ENCODE results near the gene RBX1.

Gene RBX1

DNA sequence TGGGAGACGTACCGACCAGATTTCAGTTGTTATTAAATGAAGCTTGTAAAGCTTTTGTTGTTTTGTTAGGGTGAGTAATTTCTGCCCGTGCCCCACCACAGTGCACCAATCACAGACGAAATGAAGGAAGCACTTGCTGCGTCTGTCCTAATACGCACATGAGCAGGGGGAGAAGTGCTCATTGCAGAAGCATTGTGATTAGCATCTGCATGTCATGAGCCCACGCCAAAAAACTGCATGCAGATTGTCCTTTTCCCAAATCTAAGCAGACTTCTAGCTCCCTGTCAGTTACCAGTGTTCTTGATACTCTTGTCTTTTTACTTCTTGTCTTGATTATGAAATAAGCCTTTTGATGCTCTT, 15.5 kb downstream of the RBX1 start:
- in situ Hi-C loops (cut with HindIII; ENCODE audit: low sequenced_read_pairs), result no loop called here
- TF ChIP-seq, protein P1, sequence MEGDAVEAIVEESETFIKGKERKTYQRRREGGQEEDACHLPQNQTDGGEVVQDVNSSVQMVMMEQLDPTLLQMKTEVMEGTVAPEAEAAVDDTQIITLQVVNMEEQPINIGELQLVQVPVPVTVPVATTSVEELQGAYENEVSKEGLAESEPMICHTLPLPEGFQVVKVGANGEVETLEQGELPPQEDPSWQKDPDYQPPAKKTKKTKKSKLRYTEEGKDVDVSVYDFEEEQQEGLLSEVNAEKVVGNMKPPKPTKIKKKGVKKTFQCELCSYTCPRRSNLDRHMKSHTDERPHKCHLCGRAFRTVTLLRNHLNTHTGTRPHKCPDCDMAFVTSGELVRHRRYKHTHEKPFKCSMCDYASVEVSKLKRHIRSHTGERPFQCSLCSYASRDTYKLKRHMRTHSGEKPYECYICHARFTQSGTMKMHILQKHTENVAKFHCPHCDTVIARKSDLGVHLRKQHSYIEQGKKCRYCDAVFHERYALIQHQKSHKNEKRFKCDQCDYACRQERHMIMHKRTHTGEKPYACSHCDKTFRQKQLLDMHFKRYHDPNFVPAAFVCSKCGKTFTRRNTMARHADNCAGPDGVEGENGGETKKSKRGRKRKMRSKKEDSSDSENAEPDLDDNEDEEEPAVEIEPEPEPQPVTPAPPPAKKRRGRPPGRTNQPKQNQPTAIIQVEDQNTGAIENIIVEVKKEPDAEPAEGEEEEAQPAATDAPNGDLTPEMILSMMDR (IDR thresholded peaks at IDR 0.05; ENCODE audit: low read depth, low read length, missing control alignments), result no peak
- DNase-seq (ENCODE audit: low read depth), result no peak
- H3K4me3 ChIP-seq (ENCODE audit: low read depth, low read length), result no peak overlapping the region

DNA sequence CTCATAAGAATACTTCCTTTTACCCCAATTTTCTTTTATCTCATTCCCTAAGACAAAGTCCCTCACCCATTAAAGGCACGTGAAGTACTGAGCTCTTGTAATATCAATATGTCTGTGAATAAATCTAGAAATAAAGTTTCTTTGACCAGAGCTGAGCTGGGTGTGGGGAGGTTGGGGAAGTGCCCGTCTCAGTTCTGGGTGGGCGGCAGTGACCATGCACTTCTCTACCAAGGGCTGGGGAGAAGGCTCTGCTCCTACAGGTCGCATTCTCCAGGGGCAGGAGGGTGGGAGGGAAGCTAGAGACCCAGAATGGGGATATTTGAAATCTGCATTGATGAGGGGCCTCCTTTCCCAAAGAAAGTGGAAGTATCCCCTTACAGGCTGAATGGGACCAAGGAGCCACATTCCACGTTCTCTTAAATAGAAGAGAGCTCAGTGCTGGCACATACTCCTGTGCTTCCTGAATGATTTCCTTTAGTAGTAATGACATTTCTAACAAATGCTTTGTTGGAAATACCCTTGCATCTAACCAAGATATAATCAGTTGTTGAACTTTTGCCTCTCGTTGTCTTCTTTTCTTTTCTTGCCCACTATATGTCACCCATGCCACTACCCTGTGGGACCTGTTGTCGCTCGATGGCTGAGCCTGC, 16.1 kb downstream of the RBX1 start:
- H3K4me3 ChIP-seq (ENCODE audit: low read depth, low read length), result no peak overlapping the region
- in situ Hi-C loops (cut with HindIII; ENCODE audit: low sequenced_read_pairs), result no loop called here
- TF ChIP-seq, protein P1 (IDR thresholded peaks at IDR 0.05; ENCODE audit: low read depth, low read length, missing control alignments), result no peak
- no peak for DNase-seq (ENCODE audit: low read depth)

DNA sequence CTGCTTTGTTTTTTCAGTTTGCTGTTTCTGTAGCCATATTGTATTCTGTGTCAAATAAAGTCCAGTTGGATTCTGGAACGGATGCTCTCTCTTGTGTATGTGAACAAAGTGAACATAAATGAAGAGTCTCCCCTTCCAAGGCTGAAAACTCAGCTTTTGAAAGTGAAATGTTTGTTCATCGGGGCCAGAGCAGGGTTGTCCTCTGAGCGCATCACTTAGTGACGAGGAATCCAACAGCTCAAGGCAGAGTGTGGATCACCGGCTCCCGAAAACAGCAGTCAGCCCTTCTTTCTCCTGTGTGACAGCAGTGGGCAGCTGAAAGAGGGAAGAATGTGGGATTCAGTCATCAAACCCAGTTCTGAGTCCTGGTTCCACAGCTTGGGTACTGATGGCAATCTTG, 21.4 kb downstream of the RBX1 start:
- no peak overlapping the region for H3K4me3 ChIP-seq (ENCODE audit: low read depth, low read length)
- TF ChIP-seq, protein P1 (IDR thresholded peaks at IDR 0.05; ENCODE audit: low read depth, low read length, missing control alignments), result no peak
- no peak for DNase-seq (ENCODE audit: low read depth)
- in situ Hi-C loops (cut with HindIII; ENCODE audit: low sequenced_read_pairs), result no loop called here

DNA sequence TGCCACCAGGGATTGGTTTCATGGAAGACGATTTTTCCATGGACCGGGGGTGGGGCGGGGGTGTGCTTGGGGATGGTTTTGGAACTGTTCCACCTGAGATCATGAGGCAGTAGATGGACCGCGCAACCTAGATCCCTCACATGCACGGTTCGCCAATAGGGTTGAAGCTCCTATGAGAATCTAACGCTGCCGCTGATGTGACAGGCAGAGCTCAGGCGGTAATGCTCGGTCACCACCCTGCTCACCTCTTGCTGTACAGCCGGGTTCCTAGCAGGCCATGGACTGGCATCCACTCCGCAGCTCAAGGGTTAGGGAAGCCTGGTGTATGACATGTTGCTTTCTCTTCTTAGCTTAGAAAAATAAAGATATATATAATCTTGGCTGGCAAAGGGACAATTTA, 22.0 kb downstream of the RBX1 start:
- in situ Hi-C loops (cut with HindIII; ENCODE audit: low sequenced_read_pairs), result no loop called here
- TF ChIP-seq, protein P1 (IDR thresholded peaks at IDR 0.05; ENCODE audit: low read depth, low read length, missing control alignments), result no peak
- DNase-seq (ENCODE audit: low read depth), result no peak
- H3K4me3 ChIP-seq (ENCODE audit: low read depth, low read length), result no peak overlapping the region

DNA sequence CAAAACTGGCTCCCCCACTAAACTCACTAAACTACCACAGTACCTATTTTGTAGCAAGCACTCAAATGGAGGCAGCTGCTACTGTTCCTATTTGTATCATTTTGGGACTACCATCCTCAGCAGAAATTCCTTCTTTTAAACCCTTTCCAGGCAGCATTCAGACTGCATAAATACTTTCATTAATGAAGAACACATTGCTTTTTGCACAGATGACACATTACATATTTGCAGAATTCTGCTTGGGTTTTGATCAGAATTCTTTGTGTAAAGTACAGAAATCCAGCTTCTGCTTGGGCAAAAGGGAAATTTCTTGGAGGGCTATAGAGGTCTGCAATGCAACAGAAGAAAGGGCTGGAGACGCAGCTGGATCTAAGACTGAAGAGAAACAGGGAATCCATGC, 24.2 kb downstream of the RBX1 start:
- no peak for DNase-seq (ENCODE audit: low read depth)
- in situ Hi-C loops (cut with HindIII; ENCODE audit: low sequenced_read_pairs), result no loop called here
- no peak overlapping the region for H3K4me3 ChIP-seq (ENCODE audit: low read depth, low read length)
- TF ChIP-seq, protein P1 (IDR thresholded peaks at IDR 0.05; ENCODE audit: low read depth, low read length, missing control alignments), result no peak

DNA sequence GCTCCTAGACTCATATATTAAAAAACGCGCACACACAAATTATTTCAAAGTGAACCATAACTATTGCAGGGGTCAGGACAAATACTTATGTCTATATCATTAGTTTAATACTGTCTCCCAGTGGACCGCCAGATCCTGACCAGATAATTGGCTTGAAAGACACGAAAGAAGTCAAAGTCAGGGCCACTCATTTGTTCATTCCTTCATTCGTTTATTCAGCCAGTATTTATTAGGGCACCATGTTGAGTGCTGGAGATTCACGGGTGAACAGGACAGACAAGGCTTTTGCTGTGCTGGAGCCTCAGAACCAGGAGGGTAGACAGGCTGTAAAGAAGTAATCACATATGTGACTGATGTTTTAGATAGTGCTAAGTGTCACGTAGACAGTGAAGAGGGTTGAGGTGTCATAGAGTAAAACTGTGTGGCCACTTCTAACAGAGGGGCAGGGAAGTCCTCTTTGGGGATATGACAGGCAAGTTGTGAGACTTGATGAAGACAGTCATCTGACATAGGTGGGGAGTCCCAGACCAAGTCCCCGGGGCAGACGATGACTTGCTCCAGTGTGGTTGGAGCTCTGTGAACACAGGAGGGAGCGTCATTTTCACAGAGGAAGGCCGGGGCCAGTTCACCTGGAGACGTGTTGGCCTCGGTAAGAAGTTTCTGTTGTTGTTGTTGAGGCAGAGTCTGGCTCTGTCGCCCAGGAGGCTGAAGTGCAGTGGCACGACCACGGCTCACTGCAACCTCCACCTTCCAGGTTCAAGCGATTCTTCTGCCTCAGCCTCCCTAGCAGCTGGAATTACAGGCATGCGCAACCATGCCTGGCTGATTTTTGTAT, 25.9 kb downstream of the RBX1 start:
- no peak overlapping the region for H3K4me3 ChIP-seq (ENCODE audit: low read depth, low read length)
- TF ChIP-seq, protein P1 (IDR thresholded peaks at IDR 0.05; ENCODE audit: low read depth, low read length, missing control alignments), result no peak
- in situ Hi-C loops (cut with HindIII; ENCODE audit: low sequenced_read_pairs), result no loop called here
- no peak for DNase-seq (ENCODE audit: low read depth)

All from astrocyte of the cerebellum (primary cell).